Upper lobe of left lung (tissue), 6 donors: ENCODE measurements around the gene ELP1. TPM values are rescaled to one million over a fixed set of nuclear protein-coding genes. Genes with fewer than 3 reads are reported as not detected.

Source experiments
- ATAC-seq, 2 donors: fragments of 200-7000 bp; cut with Tn5 transposase; one replicate each; pipeline ENCODE4 v1.9.1; 2022; ENCODE audit warnings: mild to moderate bottlenecking in 2 of 2, moderate library complexity in 2 of 2; ENCODE audit not compliant: low FRiP score in 2 of 2
- DNase-seq, 2 donors: peaks; one replicate each; pipeline ENCODE4 v3.0.0-alpha.2; 2019 to 2020
- H3K27ac ChIP-seq, 4 donors: fragments of 200-600 bp; sonication (generic); one replicate each; pipeline ENCODE4 v1.5.1; 2016 to 2019
- H3K27me3 ChIP-seq, 4 donors: fragments of 200-600 bp; sonication (generic); one replicate each; pipeline ENCODE4 v1.5.1; 2017 to 2019
- H3K36me3 ChIP-seq, 4 donors: fragments of 200-600 bp; sonication (generic); one replicate each; pipeline ENCODE4 v1.5.1; 2016 to 2019
- H3K4me1 ChIP-seq, 4 donors: fragments of 200-600 bp; sonication (generic); one replicate each; pipeline ENCODE4 v1.5.1; 2018 to 2019
- H3K4me3 ChIP-seq, 4 donors: fragments of 200-600 bp; sonication (generic); one replicate each; pipeline ENCODE4 v1.5.1; 2017 to 2019; ENCODE audit warnings: mild to moderate bottlenecking in 2 of 4, moderate library complexity in 1 of 4
- H3K9me3 ChIP-seq, 4 donors: fragments of 200-600 bp; sonication (generic); one replicate each; pipeline ENCODE4 v1.5.1; 2018 to 2019
- CTCF ChIP-seq, 6 experiments: fragments of 450-650 bp in 4 of 6; fragments of 200-600 bp in 2 of 6; sonication (generic) in 2 of 6; IDR thresholded peaks; one replicate each; pipeline ENCODE4 v1.5.1; 2016 to 2019; ENCODE audit warnings: antibody characterized with exemption in 6 of 6
- EP300 ChIP-seq, 4 donors: sonication (generic); formaldehyde crosslinking; IDR thresholded peaks; one replicate each; pipeline ENCODE4 v1.5.1; 2017; ENCODE audit warnings: antibody characterized with exemption in 4 of 4, control low read depth in 2 of 4
- POLR2A ChIP-seq, 4 donors: fragments of 450-650 bp; IDR thresholded peaks; one replicate each; pipeline ENCODE4 v1.5.1; 2016 to 2017; ENCODE audit warnings: antibody characterized with exemption in 4 of 4, mild to moderate bottlenecking in 2 of 4
- POLR2AphosphoS5 ChIP-seq, 2 donors: sonication (generic); formaldehyde crosslinking; IDR thresholded peaks; one replicate each; pipeline ENCODE4 v1.5.1; 2017; ENCODE audit warnings: antibody characterized with exemption in 2 of 2
- WGBS, 2 donors: methylation state at CpG; one replicate each; pipeline ENCODE4 v1.1.5; 2017 to 2018; 5-methylcytosine and 5-hydroxymethylcytosine counted together
- total RNA-seq, 6 donors: library from RNA; depleted of rRNA in 4 of 6; stranded (reverse); fragments of >200 nt in 4 of 6; gene quantifications; one replicate each; pipeline versions ENCODE4 v1.1.0 to v1.2.1, GENCODE V29; 2016 to 2021
- donor health status: DM: no; HTN: no; CAD: no; lungs with moderate emphysema.
- donor health status: DM: no; HTN: yes; CAD: no; lungs with severe emphysema.

The ELP1 gene
- total RNA-seq, 6 donors from 2014 or later: 11.3 to 55.4 (median 18.5) TPM

GRCh38 chr9:108911820-108912219, 22.1 kb downstream of the ELP1 start:
- WGBS, 2 donors: 25 to 47% methylated on average over 1 of the region's 1 CpG
- no peak for TF ChIP-seq POLR2AphosphoS5 (IDR thresholded peaks at IDR 0.05)
- no peak for TF ChIP-seq EP300 (IDR thresholded peaks at IDR 0.05)
- TF ChIP-seq CTCF (IDR thresholded peaks at IDR 0.05): no peak
- TF ChIP-seq POLR2A (IDR thresholded peaks at IDR 0.05): no peak
- Histone ChIP-seq H3K9me3 (no peaks in the 10 kb centered on the region), H3K36me3 (peaks cover 15 to 100% (median 52%) of the 10 kb centered on the region in 4 donors), H3K4me1 (no peaks in the 10 kb centered on the region), H3K27me3 (no peaks in the 10 kb centered on the region), H3K4me3 (no peak overlapping the region), H3K27ac (no peak overlapping the region)
- ATAC-seq: no peak
- no peak for DNase-seq

- no peaks in the 10 kb centered on the region for H3K4me1 ChIP-seq
- H3K36me3 ChIP-seq: peaks cover 15 to 100% (median 53%) of the 10 kb centered on the region in 4 donors
- no peaks in the 10 kb centered on the region for H3K27me3 ChIP-seq
- no peaks in the 10 kb centered on the region for H3K9me3 ChIP-seq
- H3K27ac ChIP-seq: no peak overlapping the region
- TF ChIP-seq POLR2A (IDR thresholded peaks at IDR 0.05): no peak
- TF ChIP-seq CTCF (IDR thresholded peaks at IDR 0.05): no peak
- no peak for TF ChIP-seq EP300 (IDR thresholded peaks at IDR 0.05)
- TF ChIP-seq POLR2AphosphoS5 (IDR thresholded peaks at IDR 0.05): no peak
- 87 to 95% methylated on average over 2 of the region's 2 CpGs for WGBS, 2 donors
- ATAC-seq: no peak
- no peak for DNase-seq
- H3K4me3 ChIP-seq: no peak overlapping the region
Observed at GRCh38 chr9:108910914-108911313, 23.0 kb downstream of the ELP1 start.

- TF ChIP-seq CTCF (IDR thresholded peaks at IDR 0.05): no peak
- TF ChIP-seq EP300 (IDR thresholded peaks at IDR 0.05): no peak
- no peak for TF ChIP-seq POLR2AphosphoS5 (IDR thresholded peaks at IDR 0.05)
- TF ChIP-seq POLR2A (IDR thresholded peaks at IDR 0.05): no peak
- no peaks in the 10 kb centered on the region for H3K9me3 ChIP-seq
- no peaks in the 10 kb centered on the region for H3K27me3 ChIP-seq
- ATAC-seq (no peak), DNase-seq (no peak)
- no peak overlapping the region for H3K4me3 ChIP-seq
- no peaks in the 10 kb centered on the region for H3K4me1 ChIP-seq
- no peak overlapping the region for H3K27ac ChIP-seq
- H3K36me3 ChIP-seq: peaks cover 15 to 100% (median 50%) of the 10 kb centered on the region in 4 donors
Observed at GRCh38 chr9:108910402-108910801, 23.5 kb downstream of the ELP1 start.

DNA sequence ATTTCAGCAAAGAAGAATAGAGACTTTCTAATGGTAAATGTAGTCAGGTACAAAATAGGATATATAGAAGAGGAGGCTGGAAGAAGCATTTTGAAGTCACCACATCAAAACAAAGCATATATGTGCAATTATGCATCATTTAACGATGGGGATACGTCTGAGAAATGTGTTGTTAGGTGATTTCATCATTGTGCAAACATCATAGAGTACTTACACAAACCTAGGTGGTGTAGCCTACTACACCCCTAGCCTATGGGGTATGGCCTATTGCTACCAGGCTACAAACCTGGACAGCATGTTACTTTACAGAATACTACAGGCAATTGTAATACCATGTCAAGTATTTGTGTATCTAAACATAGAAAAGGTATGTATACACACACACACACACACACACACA, 28.4 kb downstream of the ELP1 start:
- peaks cover 15 to 100% (median 34%) of the 10 kb centered on the region in 4 donors for H3K36me3 ChIP-seq
- ATAC-seq (no peak), DNase-seq (no peak)
- WGBS, 2 donors: 58 to 61% methylated on average over 2 of the region's 2 CpGs
- H3K27ac ChIP-seq: no peak overlapping the region
- no peaks in the 10 kb centered on the region for H3K4me1 ChIP-seq
- no peaks in the 10 kb centered on the region for H3K9me3 ChIP-seq
- no peaks in the 10 kb centered on the region for H3K27me3 ChIP-seq
- H3K4me3 ChIP-seq: no peak overlapping the region
- TF ChIP-seq CTCF (IDR thresholded peaks at IDR 0.05) (no peak), POLR2AphosphoS5 (IDR thresholded peaks at IDR 0.05) (no peak), EP300 (IDR thresholded peaks at IDR 0.05) (no peak), POLR2A (IDR thresholded peaks at IDR 0.05) (no peak)

DNA sequence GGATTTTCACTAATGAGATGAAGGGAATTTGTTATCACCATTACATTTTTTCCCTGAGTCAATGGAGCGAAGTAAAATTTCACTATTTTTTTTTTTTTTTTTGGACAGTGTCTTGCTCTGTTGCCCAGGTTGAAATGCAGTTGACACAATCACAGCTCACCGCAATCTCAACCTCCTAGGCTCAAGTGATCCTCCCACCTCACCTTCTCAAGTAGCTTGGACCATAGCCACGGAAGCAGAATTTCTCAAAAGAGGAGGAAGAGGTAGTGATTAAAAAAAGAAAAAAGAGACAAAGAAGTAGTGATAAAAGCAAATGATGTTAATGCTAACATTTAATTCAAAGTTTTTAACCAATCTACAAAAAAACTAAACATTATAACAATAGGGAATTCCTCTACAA, 29.8 kb downstream of the ELP1 start:
- Histone ChIP-seq H3K4me3 (no peak overlapping the region), H3K27ac (no peak overlapping the region), H3K4me1 (no peaks in the 10 kb centered on the region), H3K27me3 (no peaks in the 10 kb centered on the region), H3K36me3 (peaks cover 10 to 100% (median 41%) of the 10 kb centered on the region in 4 donors), H3K9me3 (no peaks in the 10 kb centered on the region)
- 86 to 91% methylated on average over 3 of the region's 3 CpGs for WGBS, 2 donors
- TF ChIP-seq EP300 (IDR thresholded peaks at IDR 0.05) (no peak), POLR2A (IDR thresholded peaks at IDR 0.05) (no peak), CTCF (IDR thresholded peaks at IDR 0.05) (no peak), POLR2AphosphoS5 (IDR thresholded peaks at IDR 0.05) (no peak)
- DNase-seq: no peak
- no peak for ATAC-seq
